Endothelial cell (in vitro differentiated cells): Measurements from ENCODE around the gene OPHN1. TPM values are rescaled to one million over a fixed set of nuclear protein-coding genes. Genes with fewer than 3 reads are reported as not detected.

ENCODE experiments used
- DNase-seq: peaks from one replicate; pipeline ENCODE4 v3.0.0; 2021; ENCODE audit warnings: low spot score
- H3K27ac Mint-ChIP-seq: one replicate; pipeline ENCODE4 v1.8.0; 2021; ENCODE audit warnings: mixed read lengths, inconsistent platforms; ENCODE audit not compliant: unreplicated experiment
- H3K27me3 Mint-ChIP-seq: one replicate; pipeline ENCODE4 v1.8.0; 2021; ENCODE audit warnings: mild to moderate bottlenecking, moderate library complexity, mixed read lengths, inconsistent platforms; ENCODE audit not compliant: unreplicated experiment
- H3K36me3 Mint-ChIP-seq: one replicate; pipeline ENCODE4 v1.8.0; 2021; ENCODE audit warnings: mild to moderate bottlenecking, low read depth, mixed read lengths, inconsistent platforms; ENCODE audit not compliant: unreplicated experiment
- H3K4me1 Mint-ChIP-seq: one replicate; pipeline ENCODE4 v1.8.0; 2021; ENCODE audit warnings: mild to moderate bottlenecking, mixed read lengths, inconsistent platforms; ENCODE audit not compliant: unreplicated experiment
- H3K4me3 Mint-ChIP-seq: one replicate; pipeline ENCODE4 v1.8.0; 2021; ENCODE audit warnings: mild to moderate bottlenecking, mixed read lengths, inconsistent platforms; ENCODE audit not compliant: unreplicated experiment
- H3K9me3 Mint-ChIP-seq: one replicate; pipeline ENCODE4 v1.8.0; 2021; ENCODE audit warnings: mixed read lengths, inconsistent platforms; ENCODE audit not compliant: unreplicated experiment
- total RNA-seq: library from RNA; stranded (reverse); fragmentation: NEBNext Ultra II Directional; extraction: Animal tissue kit (Norgen Biotek cat#: 25700); gene quantifications from one replicate; pipeline ENCODE4 v1.2.1, GENCODE V29; 2021; ENCODE audit not compliant: unreplicated experiment
- TF ChIP-seq, protein P1 (sequence below): fragments of 200-600 bp; sonication (generic); IDR thresholded peaks from one replicate; pipeline ENCODE4 v1.5.0; 2021; ENCODE audit warnings: antibody characterized with exemption; ENCODE audit not compliant: unreplicated experiment

Gene OPHN1
- total RNA-seq, 1 donor from 2014 or later = 13.2 TPM

DNA sequence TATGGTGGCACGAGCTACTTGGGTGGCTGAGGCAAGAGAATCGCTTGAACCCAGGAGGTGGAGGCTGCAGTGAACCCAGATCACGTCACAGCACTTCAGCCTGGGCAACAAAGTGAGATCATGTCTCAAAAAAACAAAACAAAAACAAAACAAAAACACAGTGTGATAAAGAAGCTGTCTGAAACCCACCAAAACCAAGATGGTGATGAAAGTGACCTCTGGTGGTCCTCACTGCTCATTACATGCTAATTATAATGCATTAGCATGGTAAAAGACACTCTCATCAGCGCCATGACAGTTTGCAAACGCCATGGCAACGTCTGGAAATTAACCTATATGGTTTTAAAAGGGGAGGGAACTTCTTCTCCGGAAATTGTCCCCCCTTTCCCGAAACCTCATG, 29.4 kb upstream of the OPHN1 start:
- Mint-ChIP-seq H3K27ac (no peak overlapping the region), H3K36me3 (no peaks in the 10 kb centered on the region), H3K4me1 (peaks cover 4% of the 10 kb centered on the region), H3K9me3 (no peaks in the 10 kb centered on the region), H3K27me3 (no peaks in the 10 kb centered on the region), H3K4me3 (no peak overlapping the region)
- TF ChIP-seq, protein P1, sequence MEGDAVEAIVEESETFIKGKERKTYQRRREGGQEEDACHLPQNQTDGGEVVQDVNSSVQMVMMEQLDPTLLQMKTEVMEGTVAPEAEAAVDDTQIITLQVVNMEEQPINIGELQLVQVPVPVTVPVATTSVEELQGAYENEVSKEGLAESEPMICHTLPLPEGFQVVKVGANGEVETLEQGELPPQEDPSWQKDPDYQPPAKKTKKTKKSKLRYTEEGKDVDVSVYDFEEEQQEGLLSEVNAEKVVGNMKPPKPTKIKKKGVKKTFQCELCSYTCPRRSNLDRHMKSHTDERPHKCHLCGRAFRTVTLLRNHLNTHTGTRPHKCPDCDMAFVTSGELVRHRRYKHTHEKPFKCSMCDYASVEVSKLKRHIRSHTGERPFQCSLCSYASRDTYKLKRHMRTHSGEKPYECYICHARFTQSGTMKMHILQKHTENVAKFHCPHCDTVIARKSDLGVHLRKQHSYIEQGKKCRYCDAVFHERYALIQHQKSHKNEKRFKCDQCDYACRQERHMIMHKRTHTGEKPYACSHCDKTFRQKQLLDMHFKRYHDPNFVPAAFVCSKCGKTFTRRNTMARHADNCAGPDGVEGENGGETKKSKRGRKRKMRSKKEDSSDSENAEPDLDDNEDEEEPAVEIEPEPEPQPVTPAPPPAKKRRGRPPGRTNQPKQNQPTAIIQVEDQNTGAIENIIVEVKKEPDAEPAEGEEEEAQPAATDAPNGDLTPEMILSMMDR = peak; percentile 57
- DNase-seq = peak; percentile 22

DNA sequence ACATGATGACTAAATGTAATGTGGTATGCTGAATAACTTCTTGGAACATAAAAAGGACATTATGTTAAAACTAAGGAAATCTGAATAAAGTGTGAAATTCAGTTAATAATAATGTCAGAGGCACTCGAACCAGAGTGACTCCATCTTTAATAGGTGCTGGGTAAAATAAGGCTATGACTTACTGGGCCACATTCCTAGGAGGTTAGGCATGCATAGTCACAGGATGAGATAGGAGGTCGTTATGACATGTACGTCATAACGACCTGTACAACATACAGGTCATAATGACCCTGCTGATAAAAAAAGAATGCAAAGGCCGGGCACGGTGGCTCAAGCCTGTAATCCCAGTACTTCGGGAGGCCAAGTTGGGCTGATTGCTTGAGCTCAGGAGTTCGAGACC, 28.9 kb upstream of the OPHN1 start:
- Mint-ChIP-seq H3K27me3 (no peaks in the 10 kb centered on the region), H3K36me3 (no peaks in the 10 kb centered on the region), H3K4me1 (peaks cover 4% of the 10 kb centered on the region), H3K27ac (no peak overlapping the region), H3K4me3 (no peak overlapping the region), H3K9me3 (no peaks in the 10 kb centered on the region)
- no peak for DNase-seq
- TF ChIP-seq, protein P1 = no peak

DNA sequence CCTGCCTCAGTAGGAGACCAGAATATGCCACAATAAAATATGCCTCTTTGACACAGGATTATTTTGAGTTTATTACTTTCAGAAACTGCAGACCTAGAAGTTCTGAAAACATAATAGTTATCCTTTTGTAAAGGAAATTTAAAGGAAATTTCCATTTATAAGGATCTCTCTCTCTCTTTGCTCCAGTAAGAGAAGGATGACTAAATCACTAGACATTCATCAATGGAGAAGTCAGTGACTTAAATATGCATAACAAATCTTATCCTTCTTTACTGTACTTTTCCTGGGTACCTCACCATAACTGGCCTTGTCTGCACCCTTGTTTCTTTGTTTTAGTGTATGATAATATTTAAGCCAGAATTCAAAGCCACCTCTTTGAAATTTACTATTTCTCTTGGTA, 28.3 kb upstream of the OPHN1 start:
- peaks cover 4% of the 10 kb centered on the region for H3K4me1 Mint-ChIP-seq
- no peaks in the 10 kb centered on the region for H3K27me3 Mint-ChIP-seq
- H3K36me3 Mint-ChIP-seq = no peaks in the 10 kb centered on the region
- DNase-seq = no peak
- H3K9me3 Mint-ChIP-seq = no peaks in the 10 kb centered on the region
- no peak overlapping the region for H3K4me3 Mint-ChIP-seq
- TF ChIP-seq, protein P1 = no peak
- H3K27ac Mint-ChIP-seq = no peak overlapping the region

DNA sequence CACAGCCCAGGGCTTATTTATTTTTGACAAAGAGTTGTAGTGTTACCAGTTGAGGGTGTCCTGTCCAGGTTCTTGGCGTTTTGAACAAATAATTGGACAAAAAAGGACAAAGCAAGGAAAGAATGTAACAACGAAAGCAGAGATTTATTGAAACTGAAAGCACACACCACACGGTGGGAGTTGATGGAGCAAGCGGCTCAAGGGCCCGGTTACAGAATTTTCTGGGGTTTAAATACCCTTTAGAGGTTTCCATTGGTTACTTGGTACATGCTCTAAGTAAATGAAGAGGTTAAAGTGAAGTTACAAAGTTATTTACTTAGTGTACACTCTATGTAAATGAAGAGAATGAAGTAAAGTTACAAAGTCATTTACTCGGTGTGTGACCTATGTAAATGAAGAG, 27.8 kb upstream of the OPHN1 start:
- Mint-ChIP-seq H3K4me1 (peaks cover 4% of the 10 kb centered on the region), H3K27me3 (no peaks in the 10 kb centered on the region), H3K27ac (no peak overlapping the region), H3K9me3 (no peaks in the 10 kb centered on the region), H3K4me3 (no peak overlapping the region), H3K36me3 (no peaks in the 10 kb centered on the region)
- DNase-seq = no peak
- TF ChIP-seq, protein P1 = no peak

DNA sequence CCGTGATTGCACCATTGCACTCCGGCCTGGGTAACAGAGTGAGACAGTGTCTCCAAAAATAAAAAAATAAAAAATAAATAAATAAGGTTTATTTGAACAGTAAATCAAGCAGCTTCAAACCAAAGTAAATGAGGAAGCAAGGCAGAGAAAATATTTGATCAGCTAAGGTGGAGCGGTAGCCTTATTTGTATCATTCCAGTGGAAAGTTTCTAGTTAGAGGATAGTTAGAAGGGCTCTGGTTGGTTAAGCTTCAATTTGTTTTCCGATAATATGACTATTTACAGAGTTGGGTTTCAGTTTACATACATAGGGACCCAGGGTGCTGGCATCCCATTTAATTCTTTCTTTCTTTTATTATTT, 21.8 kb upstream of the OPHN1 start:
- no peaks in the 10 kb centered on the region for H3K27me3 Mint-ChIP-seq

More for the DNA sequence above, 21.8 kb upstream of the OPHN1 start:
- no peak for DNase-seq
- no peaks in the 10 kb centered on the region for H3K36me3 Mint-ChIP-seq
- TF ChIP-seq, protein P1 = no peak
- H3K9me3 Mint-ChIP-seq = no peaks in the 10 kb centered on the region
- H3K4me1 Mint-ChIP-seq = no peaks in the 10 kb centered on the region
- no peak overlapping the region for H3K4me3 Mint-ChIP-seq
- no peak overlapping the region for H3K27ac Mint-ChIP-seq
